ENCODE data around the gene STX19.
A peak's percentile ranks its signal among the peaks of the same experiment; 100 is the strongest.

Gene STX19

DNA sequence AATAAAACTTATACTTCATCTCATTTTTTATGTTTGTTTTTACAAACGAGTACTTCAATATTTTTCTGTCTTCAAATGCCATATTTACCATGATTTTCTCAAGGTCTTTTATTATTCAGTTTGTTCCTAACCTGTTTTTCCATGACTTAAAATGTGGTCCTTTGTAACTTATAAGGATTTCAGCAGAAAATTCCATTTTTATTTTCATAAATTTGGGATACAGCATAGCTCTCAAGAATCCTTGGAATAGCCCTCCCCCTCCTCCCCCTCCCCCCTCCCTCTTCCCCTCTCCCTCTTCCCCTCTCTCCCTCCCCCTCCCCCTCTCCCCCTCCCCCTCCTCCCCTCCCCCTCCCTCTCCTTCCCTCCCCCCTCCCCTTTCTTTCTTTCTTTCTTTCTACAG is 14.9 kb upstream of the STX19 start:
- Histone ChIP-seq H3K27ac (no peak overlapping the region), H3K4me3 (no peak overlapping the region)

DNA sequence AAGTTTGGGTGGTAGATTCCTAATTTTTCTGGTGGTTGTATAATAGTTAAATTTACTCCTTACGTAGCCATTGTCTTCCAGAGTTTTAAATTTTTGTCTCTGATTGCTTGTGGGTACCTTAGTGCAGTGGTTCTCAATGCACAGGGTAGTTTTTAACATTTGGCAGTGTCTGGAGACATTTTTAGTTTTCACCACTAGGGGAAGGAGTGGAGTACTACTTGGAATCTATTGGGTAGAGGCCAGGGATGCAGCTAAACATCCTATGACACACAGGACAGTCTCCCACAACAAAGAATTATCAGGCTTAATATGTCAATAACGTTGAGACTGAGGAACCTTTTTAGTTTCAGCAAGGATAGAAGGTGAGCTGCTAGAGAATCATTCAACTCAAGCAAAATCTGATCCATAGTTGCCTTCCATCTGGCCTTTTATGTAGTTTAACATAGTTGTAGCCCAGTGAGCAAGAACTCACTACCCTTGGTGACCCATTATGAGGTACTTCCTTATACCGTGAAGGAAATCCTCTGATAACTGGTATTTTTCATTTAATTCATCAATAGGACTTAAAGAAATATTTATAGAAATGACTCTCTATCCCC is 8.6 kb upstream of the STX19 start:
- Histone ChIP-seq H3K27ac (no peak overlapping the region), H3K4me3 (no peak overlapping the region)

DNA sequence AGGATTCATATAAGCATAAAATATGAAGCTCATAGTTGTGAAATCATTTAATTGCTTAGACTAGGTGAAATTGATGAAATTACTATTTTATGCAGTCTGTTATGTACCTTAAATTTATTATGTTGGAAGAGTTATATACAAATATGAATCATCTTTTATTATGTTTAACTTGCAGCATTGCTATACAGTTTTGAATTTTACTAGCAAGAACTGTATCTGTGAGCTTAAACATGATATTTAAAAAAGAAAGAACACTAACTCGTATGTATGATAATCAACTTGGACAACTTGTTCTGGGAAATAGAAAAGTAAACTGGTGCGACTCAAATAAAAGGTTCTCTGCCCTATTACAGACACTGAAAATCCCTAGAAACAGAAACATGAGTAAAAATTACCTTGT is 1.8 kb downstream of the STX19 start:
- H3K4me3 ChIP-seq, result peak overlapping the region in 1 of 7 experiments; percentile 42
- peak overlapping the region in 1 of 21 experiments; percentile 5 for H3K27ac ChIP-seq

DNA sequence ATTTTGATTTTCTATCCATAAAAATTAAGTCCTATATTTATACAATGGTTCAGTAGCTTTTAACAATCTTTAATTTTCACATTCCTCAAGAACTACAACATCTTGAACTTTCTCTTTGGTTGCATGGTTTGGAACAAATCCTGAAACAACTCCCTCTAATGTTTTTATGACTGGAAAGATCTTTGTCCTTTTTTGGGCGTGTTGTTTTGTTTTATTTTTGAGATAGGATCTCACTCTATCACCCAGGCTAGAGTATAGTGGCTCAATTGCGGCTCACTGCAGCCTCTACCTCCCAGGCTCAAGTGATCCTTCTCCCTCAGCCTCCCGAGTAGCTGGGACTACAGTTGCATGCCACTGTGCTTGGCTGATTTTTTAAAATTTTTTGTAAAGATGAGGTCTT is 4.0 kb downstream of the STX19 start:
- Histone ChIP-seq H3K4me3 (no peak overlapping the region), H3K27ac (no peak overlapping the region)

DNA sequence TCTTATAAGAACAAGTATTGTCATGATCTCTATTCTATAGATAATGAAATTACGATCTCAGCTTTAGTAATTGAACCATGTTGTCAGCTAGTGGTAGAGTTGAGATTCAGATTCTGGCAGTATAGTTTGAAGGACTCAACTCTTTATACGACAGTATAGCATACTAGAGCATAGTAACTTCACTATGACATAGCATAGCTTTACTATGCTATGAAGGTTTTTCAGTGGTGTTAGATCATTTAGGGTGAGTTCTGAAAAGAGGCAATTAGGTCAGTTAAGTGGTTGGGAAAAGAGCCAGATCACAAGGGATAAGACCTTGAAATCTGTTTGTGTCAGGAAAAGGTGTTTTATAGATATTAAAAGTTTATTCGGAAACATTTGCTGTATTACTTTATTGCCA is 8.1 kb downstream of the STX19 start:
- no peak overlapping the region for H3K27ac ChIP-seq
- H3K4me3 ChIP-seq, result no peak overlapping the region

DNA sequence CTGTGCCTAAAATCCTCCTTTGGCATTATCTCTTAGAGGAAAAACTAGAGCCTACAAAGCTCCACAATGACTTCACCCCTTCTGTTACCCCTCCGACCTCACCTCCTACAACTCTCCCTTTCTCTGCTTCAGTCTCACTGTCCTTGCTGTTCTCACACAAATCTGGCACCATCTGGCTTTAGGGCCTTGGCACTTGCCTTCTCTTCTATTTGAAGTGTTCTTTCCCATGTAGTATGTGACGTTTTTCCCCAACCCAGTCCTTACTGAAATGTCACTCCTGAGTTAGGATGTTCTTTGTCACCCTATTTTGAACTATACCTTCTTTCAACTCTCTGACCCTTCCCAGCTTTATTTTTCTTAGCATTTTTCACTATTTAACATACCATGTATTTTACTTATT is 8.7 kb downstream of the STX19 start:
- no peak overlapping the region for H3K27ac ChIP-seq
- no peak overlapping the region for H3K4me3 ChIP-seq

DNA sequence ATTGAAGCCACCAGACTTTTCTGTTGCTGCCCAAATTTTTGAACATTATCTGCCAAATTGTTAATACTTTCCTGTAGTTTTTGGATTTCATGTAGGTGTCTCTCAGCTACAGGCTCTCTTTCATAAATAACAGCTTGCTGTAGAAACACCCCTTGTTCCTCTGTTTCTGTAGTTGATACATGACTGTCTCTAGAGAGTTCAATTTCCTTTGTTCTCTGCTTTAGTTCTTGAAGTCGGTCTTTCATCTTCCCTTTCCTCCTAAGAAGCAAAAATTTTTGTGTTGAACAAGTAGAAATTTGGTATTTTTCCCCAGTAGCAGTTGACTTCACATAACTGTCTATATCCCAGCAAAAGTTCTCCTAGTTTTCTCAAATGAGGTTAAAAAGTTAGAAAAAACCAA is 13.4 kb downstream of the STX19 start:
- no peak overlapping the region for H3K4me3 ChIP-seq
- H3K27ac ChIP-seq, result no peak overlapping the region

DNA sequence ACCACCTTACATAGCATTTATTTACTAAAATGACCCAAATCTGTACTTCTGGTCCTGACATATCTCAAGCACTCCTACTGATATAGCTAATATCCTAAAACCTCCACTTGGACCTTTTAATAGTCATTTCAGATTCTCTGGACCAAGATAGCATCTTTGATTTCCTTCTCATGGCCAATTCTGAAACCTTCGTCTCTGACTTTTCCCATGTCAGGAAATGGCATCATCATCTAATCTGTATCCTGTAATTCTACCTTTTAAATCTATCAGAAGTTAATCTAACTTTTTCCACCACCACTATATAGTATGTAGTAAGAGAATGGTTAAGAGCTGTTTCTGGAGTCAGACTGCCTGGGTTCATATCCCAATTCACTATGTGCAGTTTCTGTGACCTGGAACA is 16.2 kb downstream of the STX19 start:
- Histone ChIP-seq H3K4me3 (no peak overlapping the region), H3K27ac (no peak overlapping the region)

DNA sequence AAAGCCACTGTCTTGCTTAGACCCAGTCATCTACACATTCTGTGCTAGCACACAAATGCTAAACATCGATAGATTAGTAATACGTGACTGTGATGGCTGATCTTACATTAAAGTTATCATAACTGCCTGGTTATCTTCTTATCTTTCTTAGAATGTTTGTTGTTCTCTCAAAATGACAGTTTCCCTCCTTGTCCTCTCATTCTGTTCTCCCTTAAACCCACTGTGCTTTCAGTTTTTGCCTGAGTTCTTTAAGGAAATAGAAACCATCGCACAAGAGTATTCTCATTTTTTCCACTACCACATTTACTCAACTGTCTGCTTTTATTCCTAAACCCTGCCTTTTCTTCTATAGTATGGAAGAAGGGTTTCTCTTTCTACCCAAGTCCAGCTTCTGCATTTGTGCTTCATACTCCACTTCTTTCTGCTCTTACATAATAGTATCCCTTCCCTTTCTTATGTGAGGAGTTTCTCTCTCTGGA is 17.1 kb downstream of the STX19 start:
- Histone ChIP-seq H3K27ac (no peak overlapping the region), H3K4me3 (no peak overlapping the region)

DNA sequence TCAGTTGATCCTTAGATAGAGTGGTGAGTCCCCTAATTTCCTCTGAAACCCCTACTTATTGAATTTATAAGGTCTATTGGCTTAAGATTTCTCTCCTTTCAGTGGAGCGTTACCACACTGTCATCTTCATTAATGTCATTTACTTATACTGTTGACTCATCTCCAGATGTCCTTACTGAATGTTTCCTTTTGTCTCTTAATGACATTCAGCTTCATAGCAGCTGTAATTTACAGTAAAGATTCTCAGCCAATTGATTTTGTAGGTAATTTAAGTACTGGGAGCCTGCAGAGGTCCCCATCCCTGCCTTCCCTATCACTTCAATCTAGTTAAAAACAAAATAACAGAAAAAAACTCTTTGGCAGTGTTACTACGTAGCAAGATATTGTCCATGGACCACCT is 18.8 kb downstream of the STX19 start:
- no peak overlapping the region for H3K27ac ChIP-seq
- no peak overlapping the region for H3K4me3 ChIP-seq

DNA sequence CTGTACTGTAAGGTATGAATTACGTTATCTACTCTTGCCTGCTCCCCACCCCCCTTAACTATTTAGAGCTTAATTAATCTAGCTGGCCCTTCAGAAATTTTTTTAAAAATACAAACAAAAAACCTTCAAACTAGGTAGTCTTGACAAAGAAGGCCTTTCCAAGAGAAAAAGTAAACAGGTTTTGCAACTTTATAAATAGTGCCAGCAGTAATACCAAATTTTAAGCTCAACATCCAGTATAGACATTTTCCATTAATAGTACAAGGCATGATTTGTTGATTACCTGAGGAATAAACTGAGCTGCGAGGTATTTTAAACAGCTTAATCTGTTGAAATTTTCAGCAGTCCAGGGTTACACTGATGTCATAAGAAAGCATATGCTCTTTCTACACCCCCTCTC is 20.1 kb downstream of the STX19 start:
- Histone ChIP-seq H3K27ac (no peak overlapping the region), H3K4me3 (no peak overlapping the region)

DNA sequence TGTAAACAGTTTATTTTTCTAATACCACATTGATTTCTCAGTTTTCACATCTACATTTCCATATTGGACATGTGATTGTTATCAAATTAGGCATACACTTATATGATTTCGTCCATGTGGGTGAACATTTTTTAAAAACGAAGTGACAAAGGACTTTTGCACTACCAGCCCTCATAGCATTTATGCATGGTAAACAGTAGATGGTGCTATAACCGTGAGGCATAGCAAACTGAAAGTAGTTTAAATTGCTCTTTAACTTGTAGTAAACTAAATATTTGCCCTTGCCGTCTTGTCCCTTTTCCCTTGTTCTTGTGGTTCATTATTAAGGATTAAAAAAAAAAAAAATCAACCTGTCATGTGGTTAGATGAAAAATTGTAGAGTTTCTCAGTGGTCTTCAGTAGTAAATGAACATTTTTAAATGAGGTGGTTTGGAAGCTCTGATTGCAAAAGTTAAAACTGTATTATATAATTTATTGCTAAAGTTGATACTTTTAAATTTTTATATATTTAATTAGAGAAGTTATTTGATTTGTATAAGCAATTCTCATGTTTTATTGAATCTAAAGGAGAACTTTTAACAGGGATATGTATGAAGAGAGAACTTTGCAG is 24.0 kb downstream of the STX19 start:
- Histone ChIP-seq H3K4me3 (no peak overlapping the region), H3K27ac (peak overlapping the region in 3 of 21 experiments; percentile 8 to 59 (median 35))

DNA sequence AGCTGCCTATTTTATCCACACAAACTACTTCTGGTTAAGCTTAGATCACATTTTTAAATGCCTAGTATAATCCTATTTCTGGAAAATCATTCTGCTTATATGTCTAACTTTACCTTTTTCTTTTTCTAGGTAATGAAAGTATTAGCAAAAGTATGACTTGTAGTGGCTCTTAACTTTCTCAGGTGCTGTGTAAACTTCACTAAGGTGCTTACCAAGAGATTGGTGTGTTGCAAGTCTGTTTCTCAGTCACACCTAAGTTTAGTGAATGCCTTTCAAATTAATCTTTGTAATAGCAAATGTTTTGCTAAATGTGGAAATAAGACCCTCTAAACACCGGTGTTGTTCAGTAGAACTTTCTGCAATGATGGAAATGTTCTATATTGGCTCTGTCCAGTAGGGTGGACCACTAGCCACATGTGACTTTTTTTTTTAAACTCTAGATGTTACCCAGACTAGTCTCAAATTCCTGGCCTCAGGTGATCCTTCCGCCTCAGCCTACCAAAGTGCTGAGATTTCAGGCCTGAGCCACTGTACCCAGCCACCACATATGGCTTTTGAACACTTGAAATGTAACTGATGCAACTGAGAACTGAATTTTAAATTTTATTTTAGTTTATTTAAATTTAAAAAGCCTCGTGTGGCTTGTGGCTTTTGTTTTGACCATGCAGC is 26.4 kb downstream of the STX19 start:
- H3K27ac ChIP-seq, result no peak overlapping the region
- no peak overlapping the region for H3K4me3 ChIP-seq

DNA sequence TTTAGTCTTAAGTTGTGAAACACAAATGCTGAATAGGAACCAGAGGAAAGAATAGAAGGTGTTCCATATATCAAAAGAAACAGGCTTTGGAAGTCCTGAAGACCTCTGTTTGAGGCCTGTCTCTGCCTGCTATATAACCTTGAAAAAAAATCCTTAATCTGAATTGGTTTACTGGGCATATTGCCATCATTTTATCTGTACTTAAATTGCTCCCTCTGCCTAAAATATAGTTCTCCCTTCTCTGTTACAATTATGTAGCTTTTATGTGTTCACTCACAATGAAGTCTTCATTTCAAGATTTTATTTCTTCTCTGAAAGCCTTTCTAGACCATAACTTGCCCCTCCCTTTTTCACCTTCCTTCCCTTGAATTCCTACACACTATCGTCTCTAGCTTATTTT is 27.2 kb downstream of the STX19 start:
- H3K4me3 ChIP-seq, result no peak overlapping the region
- H3K27ac ChIP-seq, result no peak overlapping the region

DNA sequence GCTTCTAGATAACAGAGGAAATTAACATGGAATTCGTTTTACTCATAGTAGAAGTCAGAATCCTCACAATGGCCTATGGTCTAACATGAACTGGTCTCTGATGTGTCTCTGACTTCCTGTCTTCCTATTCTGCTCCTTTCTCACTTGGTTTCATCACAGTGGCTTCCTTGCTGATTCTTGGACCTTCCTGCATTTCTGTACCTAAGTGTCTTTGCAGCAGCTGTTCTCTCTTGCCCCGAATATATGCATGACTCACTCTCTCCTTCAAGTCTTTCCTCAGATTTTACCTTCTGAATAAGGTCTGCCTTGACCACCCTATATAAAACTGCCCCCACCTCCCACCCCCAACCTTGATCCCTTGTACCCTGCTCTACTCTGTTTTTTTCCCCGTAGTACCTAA is 34.3 kb downstream of the STX19 start:
- no peak overlapping the region for H3K27ac ChIP-seq
- H3K4me3 ChIP-seq, result no peak overlapping the region

DNA sequence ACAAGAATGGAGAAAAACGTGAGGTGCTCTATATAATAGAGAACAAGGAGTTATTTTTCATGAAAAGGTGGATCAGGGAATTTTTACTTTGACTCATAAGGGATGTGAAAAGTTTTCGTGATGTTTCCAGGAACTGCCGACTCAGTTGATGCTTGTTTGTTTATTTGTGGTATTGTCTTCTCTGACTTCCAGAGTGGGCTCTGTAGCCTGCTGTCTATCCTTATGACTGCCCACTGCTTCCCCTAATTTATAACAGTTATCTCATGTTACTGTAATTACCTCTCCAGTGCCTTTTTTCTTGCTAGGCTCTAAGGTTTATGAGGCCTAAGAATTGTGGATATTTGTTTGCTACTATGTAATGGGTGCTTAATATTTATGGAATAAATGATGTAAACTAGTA is 36.2 kb downstream of the STX19 start:
- no peak overlapping the region for H3K27ac ChIP-seq
- H3K4me3 ChIP-seq, result no peak overlapping the region

DNA sequence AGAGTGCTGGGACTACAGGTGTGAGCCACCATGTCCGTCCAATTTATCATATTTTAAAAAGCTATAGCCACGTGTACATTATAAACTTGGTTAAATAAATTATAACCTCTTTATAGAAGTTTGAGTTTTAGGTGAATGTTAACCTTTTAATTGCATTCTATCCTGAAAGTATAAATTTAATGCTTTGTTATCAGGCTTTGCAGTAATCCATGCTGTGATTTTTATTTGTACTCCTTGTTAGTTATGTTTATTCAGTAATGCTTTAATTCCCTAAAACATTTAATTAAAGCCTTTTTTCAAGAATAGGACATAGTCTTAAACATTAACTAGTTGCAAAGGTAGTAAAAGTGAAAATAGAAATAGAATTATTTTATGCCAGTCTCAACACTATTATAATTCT is 36.8 kb downstream of the STX19 start:
- Histone ChIP-seq H3K4me3 (no peak overlapping the region), H3K27ac (no peak overlapping the region)

DNA sequence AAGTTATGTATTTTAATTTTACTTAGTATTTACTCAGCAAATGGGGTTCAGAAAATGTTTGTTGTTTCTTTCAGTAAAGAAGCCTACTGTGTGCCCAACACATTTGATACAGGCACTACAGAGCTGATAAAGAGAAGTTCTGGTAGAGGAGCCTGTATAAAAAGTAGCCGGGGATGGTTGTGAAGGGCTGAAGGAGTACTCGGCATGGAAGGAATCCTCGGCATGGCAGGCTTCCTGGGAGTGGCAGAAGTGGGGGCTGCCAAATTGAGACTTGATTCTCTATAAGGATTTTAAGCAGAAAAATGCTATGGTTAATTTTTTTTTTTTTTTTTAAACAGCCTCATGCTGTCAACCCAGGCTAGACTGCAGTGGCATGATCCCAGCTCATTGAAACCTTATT is 39.2 kb downstream of the STX19 start:
- no peak overlapping the region for H3K27ac ChIP-seq
- H3K4me3 ChIP-seq, result no peak overlapping the region

DNA sequence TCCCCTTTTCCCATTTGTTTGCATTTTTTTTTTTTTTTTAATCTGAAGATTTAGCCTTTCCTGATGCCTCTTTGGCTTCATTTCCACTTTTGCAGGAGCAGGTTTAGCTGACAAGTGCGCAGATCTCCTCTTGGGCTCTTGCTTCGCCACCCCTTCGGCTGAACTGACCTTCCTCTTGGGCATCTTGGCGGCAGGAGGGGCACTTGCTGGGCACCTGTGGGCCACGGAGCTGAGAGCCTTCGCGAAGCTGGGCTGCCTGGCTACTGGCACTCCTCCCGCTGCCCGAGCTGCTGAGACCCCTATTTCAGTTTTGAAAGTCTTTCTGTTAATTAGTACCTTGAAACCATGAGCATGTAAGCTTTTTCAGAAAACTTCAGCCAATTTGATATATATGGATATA is 39.6 kb downstream of the STX19 start:
- Histone ChIP-seq H3K27ac (no peak overlapping the region), H3K4me3 (no peak overlapping the region)

DNA sequence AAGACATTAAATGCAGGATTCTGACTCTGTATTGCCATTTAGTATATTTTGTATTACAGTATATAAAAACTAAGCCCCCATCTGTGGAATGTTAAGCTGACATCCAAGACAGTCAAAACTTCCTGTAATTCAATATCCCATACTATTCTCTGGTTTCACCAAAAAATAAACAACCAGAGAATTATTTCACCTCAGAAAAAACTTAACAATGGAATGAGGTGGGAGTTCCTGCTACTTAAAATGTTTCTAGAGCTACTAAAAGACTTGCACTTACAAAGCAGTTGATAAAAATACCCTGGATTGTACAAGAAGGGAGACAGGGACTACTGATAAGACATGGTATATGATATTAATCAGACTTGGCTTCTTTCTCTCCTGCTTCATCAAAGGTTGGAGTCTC is 40.1 kb downstream of the STX19 start:
- Histone ChIP-seq H3K27ac (no peak overlapping the region), H3K4me3 (no peak overlapping the region)

DNA sequence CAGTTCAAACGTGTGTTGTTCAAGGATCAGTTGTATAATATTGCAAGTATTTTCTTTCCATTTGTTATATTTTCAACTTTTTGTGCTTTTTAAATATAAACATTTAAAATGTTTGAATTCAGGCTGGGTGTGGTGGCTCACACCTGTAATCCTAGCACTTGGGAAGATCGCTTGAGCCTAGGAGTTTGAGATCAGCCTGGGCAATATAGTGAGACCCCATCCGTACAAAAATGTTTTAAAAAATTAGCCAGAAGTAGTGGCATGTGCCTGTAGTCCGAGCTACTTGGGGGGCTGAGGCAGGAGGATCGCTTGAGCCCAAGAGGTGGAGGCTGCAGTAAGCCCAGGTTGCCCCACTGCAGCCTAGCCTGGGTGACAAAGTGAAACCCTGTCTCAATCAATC is 43.8 kb downstream of the STX19 start:
- Histone ChIP-seq H3K27ac (no peak overlapping the region), H3K4me3 (no peak overlapping the region)

DNA sequence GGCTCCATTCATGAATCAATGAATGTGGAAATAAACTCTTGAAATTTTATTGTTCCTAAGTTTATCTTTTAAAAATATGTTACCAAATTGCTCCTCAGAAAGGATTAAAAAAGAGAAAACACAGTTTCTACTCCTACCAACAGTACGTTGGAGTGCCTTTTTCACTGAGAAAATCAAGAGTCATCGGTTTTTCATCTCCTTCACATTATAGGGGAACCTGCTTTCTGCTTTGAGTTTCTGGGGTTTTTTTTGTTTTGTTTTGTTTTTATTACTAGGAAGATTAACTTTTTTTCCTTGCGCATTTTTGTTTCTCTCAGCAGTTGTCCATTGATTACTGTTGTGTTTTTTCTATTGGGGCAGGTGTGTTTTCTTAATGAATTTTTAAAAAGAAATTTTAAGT is 45.0 kb downstream of the STX19 start:
- Histone ChIP-seq H3K27ac (no peak overlapping the region), H3K4me3 (no peak overlapping the region)
